ENCODE results near the gene ADAM19.

DNA sequence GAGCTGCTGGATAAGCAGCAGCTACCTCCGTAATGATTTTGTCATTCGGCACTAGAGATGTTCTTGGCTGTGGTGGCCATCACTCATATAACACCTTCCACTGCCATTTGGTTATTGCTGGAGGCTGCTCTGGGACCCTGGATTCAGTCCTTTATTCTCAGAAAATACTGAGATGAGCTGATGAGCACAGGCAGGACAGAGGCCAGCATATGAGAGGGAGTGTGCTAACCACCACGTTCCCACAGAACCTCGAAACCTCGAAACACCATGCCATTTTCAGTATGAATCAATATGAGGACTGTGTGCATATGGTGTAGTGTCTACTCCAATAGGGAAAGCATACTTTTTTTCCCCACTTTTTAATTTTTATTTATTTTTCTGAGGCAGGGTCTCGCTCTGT, 56.6 kb downstream of the ADAM19 start:
- TF ChIP-seq, protein P1, sequence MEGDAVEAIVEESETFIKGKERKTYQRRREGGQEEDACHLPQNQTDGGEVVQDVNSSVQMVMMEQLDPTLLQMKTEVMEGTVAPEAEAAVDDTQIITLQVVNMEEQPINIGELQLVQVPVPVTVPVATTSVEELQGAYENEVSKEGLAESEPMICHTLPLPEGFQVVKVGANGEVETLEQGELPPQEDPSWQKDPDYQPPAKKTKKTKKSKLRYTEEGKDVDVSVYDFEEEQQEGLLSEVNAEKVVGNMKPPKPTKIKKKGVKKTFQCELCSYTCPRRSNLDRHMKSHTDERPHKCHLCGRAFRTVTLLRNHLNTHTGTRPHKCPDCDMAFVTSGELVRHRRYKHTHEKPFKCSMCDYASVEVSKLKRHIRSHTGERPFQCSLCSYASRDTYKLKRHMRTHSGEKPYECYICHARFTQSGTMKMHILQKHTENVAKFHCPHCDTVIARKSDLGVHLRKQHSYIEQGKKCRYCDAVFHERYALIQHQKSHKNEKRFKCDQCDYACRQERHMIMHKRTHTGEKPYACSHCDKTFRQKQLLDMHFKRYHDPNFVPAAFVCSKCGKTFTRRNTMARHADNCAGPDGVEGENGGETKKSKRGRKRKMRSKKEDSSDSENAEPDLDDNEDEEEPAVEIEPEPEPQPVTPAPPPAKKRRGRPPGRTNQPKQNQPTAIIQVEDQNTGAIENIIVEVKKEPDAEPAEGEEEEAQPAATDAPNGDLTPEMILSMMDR (conservative IDR thresholded peaks at IDR 0.05; ENCODE audit: low read length): no peak
- no peak for TF ChIP-seq EZH2phosphoT487 (IDR thresholded peaks at IDR 0.05; ENCODE audit: borderline replicate concordance, low read depth, low read length)
